WTC11 (cell line): ENCODE data around the gene ACVR1B. TPM values are rescaled to one million over a fixed set of nuclear protein-coding genes. Genes with fewer than 3 reads are reported as not detected.

Experiments
- ATAC-seq: fragments of 200-7000 bp; cut with Tn5 transposase; 2 replicates; pipeline ENCODE4 v1.10.0; 2021; ENCODE audit warnings: mild to moderate bottlenecking, moderate library complexity
- CTCF ChIA-PET: fragments of 300-600 bp; sonication (Branson Sonifier 250); formaldehyde crosslinking; loops from one replicate; lab custom pipeline; 2021; ENCODE audit warnings: antibody characterized with exemption; lab: Charles Lee
- POLR2A ChIA-PET: fragments of 350-600 bp; sonication (Branson Sonifier 250); formaldehyde crosslinking; loops from one replicate; lab custom pipeline; 2021; ENCODE audit warnings: antibody characterized with exemption; lab: Charles Lee
- DNase-seq: peaks from one replicate; pipeline ENCODE4 v3.0.0; 2021; ENCODE audit warnings: low spot score
- H3K27ac Mint-ChIP-seq: 2 replicates; pipeline ENCODE4 v1.8.0; 2021; ENCODE audit warnings: mixed read lengths
- H3K27me3 Mint-ChIP-seq: 2 replicates; pipeline ENCODE4 v1.8.0; 2021; ENCODE audit warnings: low read depth, mild to moderate bottlenecking, moderate library complexity, mixed read lengths
- H3K36me3 Mint-ChIP-seq: 2 replicates; pipeline ENCODE4 v1.8.0; 2021; ENCODE audit warnings: mixed read lengths
- H3K4me1 Mint-ChIP-seq: 2 replicates; pipeline ENCODE4 v1.8.0; 2022; ENCODE audit warnings: mixed read lengths
- H3K4me3 Mint-ChIP-seq: 2 replicates; pipeline ENCODE4 v1.8.0; 2021; ENCODE audit warnings: mild to moderate bottlenecking, moderate library complexity, mixed read lengths
- H3K9me3 Mint-ChIP-seq: 2 replicates; pipeline ENCODE4 v1.8.0; 2021; ENCODE audit warnings: mixed read lengths
- ATF1 ChIP-seq: sonication (generic); formaldehyde crosslinking; IDR thresholded peaks from 2 replicates; pipeline ENCODE4 v1.8.1; 2023; ENCODE audit warnings: mild to moderate bottlenecking, moderate library complexity, missing genetic modification reagents
- CREB1 ChIP-seq: sonication (generic); formaldehyde crosslinking; IDR thresholded peaks from 2 replicates; pipeline ENCODE4 v1.8.0; 2023; ENCODE audit warnings: mild to moderate bottlenecking, missing genetic modification reagents
- ELF4 ChIP-seq: sonication (generic); formaldehyde crosslinking; IDR thresholded peaks from 2 replicates; pipeline ENCODE4 v1.8.1; 2022; ENCODE audit warnings: low read depth, mild to moderate bottlenecking, moderate library complexity, missing genetic modification reagents
- ESRRA ChIP-seq: sonication (generic); formaldehyde crosslinking; IDR thresholded peaks from 2 replicates; pipeline ENCODE4 v1.8.1; 2022; ENCODE audit warnings: mild to moderate bottlenecking, missing genetic modification reagents, borderline replicate concordance
- ETV6 ChIP-seq: sonication (generic); formaldehyde crosslinking; IDR thresholded peaks from 2 replicates; pipeline ENCODE4 v1.8.1; 2022; ENCODE audit warnings: mild to moderate bottlenecking, missing genetic modification reagents
- FOXK1 ChIP-seq: sonication (generic); formaldehyde crosslinking; IDR thresholded peaks from 2 replicates; pipeline ENCODE4 v1.8.0; 2022; ENCODE audit warnings: mild to moderate bottlenecking, moderate library complexity, missing genetic modification reagents
- FOXP1 ChIP-seq: sonication (generic); formaldehyde crosslinking; IDR thresholded peaks from 2 replicates; pipeline ENCODE4 v1.8.0; 2022; ENCODE audit warnings: missing genetic modification reagents, mild to moderate bottlenecking, moderate library complexity, borderline replicate concordance
- JAZF1 ChIP-seq: fragments of 250-450 bp; sonication (Bioruptor Pico); IDR thresholded peaks from 2 replicates; pipeline ENCODE4 v1.9.0; 2021; ENCODE audit warnings: moderate library complexity, mild to moderate bottlenecking, inconsistent platforms
- MXD4 ChIP-seq: fragments of 250-450 bp; sonication (Bioruptor Pico); IDR thresholded peaks from 2 replicates; pipeline ENCODE4 v1.8.0; 2021; ENCODE audit warnings: mild to moderate bottlenecking, moderate library complexity, borderline replicate concordance
- NR3C1 ChIP-seq: sonication (generic); formaldehyde crosslinking; conservative IDR thresholded peaks from 2 replicates; pipeline ENCODE4 v1.8.1; 2023; ENCODE audit warnings: low read depth, mild to moderate bottlenecking, missing genetic modification reagents
- SOX15 ChIP-seq: fragments of 250-450 bp; sonication (Bioruptor Pico); IDR thresholded peaks from 2 replicates; pipeline ENCODE4 v1.9.0; 2021; ENCODE audit warnings: mild to moderate bottlenecking
- ZBTB21 ChIP-seq: sonication (generic); formaldehyde crosslinking; IDR thresholded peaks from 2 replicates; pipeline ENCODE4 v1.8.1; 2023; ENCODE audit warnings: mild to moderate bottlenecking, missing genetic modification reagents, borderline replicate concordance
- ZNF138 ChIP-seq: sonication (generic); formaldehyde crosslinking; conservative IDR thresholded peaks from 2 replicates; pipeline ENCODE4 v1.8.1; 2022; ENCODE audit warnings: mild to moderate bottlenecking, moderate library complexity, missing genetic modification reagents
- ZNF671 ChIP-seq: fragments of 250-450 bp; sonication (Bioruptor Pico); IDR thresholded peaks from 2 replicates; pipeline ENCODE4 v1.8.0; 2021; ENCODE audit warnings: mild to moderate bottlenecking
- total RNA-seq: library from RNA; stranded (reverse); gene quantifications from 3 replicates; pipeline ENCODE4 v1.2.3, GENCODE V29; 2021
- TF ChIP-seq, protein P1 (sequence below): fragments of 250-450 bp; sonication (Bioruptor Pico); IDR thresholded peaks from 2 replicates; pipeline ENCODE4 v1.8.0; 2021; ENCODE audit warnings: mild to moderate bottlenecking
- TF ChIP-seq, protein P2 (sequence below): sonication (generic); formaldehyde crosslinking; conservative IDR thresholded peaks from 2 replicates; pipeline ENCODE4 v1.8.1; 2023; ENCODE audit warnings: mild to moderate bottlenecking, low read depth, missing genetic modification reagents, moderate library complexity
- TF ChIP-seq, protein P3 (sequence below): fragments of 250-450 bp; sonication (Bioruptor Pico); conservative IDR thresholded peaks from 2 replicates; pipeline ENCODE4 v1.9.0; 2021; ENCODE audit warnings: mild to moderate bottlenecking
- TF ChIP-seq, protein P4 (sequence below): sonication (generic); formaldehyde crosslinking; IDR thresholded peaks from 2 replicates; pipeline ENCODE4 v1.8.1; 2022; ENCODE audit warnings: missing genetic modification reagents, borderline replicate concordance
- TF ChIP-seq, protein P5 (sequence below): sonication (generic); formaldehyde crosslinking; IDR thresholded peaks from 2 replicates; pipeline ENCODE4 v1.8.0; 2023; ENCODE audit warnings: missing genetic modification reagents, mild to moderate bottlenecking, borderline replicate concordance

The ACVR1B gene
- total RNA-seq, 1 experiment from 2014 or later, result 24.1 TPM

DNA sequence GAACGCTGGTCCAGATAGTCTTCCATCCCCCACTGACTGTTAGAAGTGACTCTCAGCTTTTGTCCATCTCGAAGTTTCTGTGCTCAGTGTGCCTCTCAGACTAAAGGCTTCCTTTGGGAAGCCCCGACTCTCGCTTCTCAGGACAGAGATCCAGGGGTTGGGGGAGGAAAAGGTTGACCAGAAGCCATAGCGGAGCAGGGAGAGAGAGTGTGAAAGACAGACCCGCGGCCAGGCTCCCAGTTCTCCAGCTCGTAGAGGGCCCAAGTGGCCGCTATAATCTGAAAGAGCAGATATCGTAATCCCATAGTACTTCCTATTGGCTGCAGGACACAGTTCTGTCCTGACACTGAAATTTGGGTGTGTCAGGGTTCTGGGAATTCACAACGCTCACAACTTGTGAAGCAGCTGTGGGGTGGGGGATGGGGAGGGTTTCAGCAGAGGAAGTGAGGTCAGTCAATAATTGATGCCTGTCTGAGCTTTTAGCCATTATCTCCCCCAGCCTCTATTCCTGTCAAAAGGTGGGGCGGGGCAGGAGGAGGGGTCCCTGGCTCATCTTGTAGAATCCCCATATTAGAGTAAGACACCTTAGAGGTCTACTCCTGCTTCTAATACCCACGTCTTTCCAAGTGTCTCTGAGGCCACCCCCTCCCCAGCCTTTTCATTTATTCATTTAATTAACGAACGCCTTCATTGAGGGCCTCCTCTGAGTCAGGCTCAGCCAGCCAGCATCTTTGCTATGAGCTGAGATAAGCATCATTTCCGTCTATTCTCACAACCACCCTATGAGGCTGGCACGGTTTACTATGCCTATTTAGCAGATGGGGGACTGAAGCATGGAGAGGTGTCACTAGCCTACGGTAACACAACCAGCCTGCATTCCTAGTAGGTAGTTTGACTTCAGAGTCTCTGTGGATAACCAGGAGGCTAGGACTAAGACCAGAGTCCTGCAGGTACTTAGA, 45.7 kb upstream of the ACVR1B start:
- Mint-ChIP-seq H3K27ac (no peak overlapping the region), H3K9me3 (no peaks in the 10 kb centered on the region), H3K36me3 (no peaks in the 10 kb centered on the region), H3K27me3 (peaks cover 53% of the 10 kb centered on the region), H3K4me1 (peaks cover 10% of the 10 kb centered on the region), H3K4me3 (peak overlapping the region; percentile 66)
- TF ChIP-seq SOX15 (CRISPR knock-in tag), result no peak
- no peak for TF ChIP-seq ZBTB21 (CRISPR knock-in tag)
- TF ChIP-seq CREB1, result no peak
- no peak for TF ChIP-seq ATF1 (CRISPR knock-in tag)
- TF ChIP-seq, protein P1, sequence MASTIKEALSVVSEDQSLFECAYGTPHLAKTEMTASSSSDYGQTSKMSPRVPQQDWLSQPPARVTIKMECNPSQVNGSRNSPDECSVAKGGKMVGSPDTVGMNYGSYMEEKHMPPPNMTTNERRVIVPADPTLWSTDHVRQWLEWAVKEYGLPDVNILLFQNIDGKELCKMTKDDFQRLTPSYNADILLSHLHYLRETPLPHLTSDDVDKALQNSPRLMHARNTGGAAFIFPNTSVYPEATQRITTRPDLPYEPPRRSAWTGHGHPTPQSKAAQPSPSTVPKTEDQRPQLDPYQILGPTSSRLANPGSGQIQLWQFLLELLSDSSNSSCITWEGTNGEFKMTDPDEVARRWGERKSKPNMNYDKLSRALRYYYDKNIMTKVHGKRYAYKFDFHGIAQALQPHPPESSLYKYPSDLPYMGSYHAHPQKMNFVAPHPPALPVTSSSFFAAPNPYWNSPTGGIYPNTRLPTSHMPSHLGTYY (CRISPR knock-in tag), result no peak
- TF ChIP-seq, protein P2, sequence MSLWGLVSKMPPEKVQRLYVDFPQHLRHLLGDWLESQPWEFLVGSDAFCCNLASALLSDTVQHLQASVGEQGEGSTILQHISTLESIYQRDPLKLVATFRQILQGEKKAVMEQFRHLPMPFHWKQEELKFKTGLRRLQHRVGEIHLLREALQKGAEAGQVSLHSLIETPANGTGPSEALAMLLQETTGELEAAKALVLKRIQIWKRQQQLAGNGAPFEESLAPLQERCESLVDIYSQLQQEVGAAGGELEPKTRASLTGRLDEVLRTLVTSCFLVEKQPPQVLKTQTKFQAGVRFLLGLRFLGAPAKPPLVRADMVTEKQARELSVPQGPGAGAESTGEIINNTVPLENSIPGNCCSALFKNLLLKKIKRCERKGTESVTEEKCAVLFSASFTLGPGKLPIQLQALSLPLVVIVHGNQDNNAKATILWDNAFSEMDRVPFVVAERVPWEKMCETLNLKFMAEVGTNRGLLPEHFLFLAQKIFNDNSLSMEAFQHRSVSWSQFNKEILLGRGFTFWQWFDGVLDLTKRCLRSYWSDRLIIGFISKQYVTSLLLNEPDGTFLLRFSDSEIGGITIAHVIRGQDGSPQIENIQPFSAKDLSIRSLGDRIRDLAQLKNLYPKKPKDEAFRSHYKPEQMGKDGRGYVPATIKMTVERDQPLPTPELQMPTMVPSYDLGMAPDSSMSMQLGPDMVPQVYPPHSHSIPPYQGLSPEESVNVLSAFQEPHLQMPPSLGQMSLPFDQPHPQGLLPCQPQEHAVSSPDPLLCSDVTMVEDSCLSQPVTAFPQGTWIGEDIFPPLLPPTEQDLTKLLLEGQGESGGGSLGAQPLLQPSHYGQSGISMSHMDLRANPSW (CRISPR knock-in tag), result no peak
- no peak for TF ChIP-seq MXD4 (CRISPR knock-in tag)
- TF ChIP-seq, protein P3, sequence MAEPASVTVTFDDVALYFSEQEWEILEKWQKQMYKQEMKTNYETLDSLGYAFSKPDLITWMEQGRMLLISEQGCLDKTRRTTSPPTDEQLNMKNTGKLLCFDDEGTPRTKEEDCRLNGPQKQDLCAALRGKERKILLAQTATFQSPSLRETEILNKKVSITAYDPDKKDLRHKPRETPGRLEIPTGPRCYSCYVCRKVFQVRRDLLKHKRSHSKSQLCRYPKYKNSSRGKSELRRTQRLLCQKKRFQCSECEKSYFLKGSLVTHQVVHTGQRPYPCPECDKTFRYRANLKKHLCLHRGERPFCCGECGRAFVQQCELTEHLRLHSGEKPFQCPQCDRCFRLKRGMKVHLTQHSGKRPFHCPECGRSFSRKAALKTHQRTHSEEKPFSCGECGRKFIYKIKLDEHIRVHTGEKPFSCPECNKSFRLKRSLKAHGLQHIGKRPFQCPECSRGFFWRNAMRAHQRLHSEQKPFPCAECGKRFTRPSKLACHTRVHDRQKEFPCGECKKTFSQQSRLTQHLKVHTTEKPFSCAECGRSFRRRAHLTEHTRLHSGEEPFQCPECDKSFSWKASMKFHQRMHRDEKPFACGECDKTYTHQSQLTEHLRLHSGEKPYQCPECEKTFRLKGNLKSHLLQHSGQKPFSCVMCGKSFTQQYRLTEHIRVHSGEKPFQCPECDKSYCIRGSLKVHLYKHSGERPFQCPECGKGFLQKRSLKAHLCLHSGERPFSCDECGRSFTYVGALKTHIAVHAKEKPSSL (CRISPR knock-in tag), result no peak
- no peak for TF ChIP-seq ZNF671 (CRISPR knock-in tag)
- no peak for TF ChIP-seq JAZF1 (CRISPR knock-in tag)
- no peak for TF ChIP-seq ETV6 (CRISPR knock-in tag)
- POLR2A ChIA-PET, result no interaction called here
- CTCF ChIA-PET, result interaction anchor here (0.6 to 3.9 kb wide), 7 partner anchors 12 to 177 kb away, joined by 3 to 38 read pairs (median 5); no protein-coding TSS in a partner anchor
- ATAC-seq (no peak), DNase-seq (no peak)

DNA sequence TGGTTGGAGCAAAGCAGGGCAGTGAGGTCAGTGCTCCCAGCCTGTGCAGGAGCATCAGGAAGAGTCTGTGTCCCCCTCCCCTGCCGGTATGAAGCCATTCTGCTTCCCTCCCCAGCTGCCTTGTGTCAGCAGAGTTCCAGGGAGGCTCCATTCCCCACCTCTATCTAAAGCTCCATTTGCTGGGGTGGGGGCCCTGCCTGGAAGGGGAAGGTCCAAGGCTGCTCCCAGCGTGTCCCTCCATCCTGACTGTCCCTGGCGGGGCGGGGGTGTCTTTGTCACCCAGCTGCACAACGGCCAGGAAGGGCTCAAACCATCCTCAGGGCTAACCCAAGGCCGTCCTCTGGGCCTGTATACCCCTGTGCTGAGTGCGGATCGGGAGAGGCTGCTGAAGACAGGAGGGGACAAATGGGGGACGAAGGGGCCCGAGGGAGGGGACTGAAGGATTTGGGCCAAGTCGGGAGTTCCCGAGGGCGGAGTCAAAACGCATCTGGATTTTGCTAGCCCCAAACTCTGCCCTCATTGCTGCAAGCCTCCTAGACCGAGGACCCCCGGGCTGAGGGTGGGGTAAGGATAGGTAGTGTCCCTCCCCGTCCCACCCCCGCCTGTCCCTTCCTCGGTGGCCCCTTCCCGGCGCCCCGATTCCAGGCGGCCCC, 44.9 kb upstream of the ACVR1B start:
- CTCF ChIA-PET, result interaction anchor here (1.0 to 3.9 kb wide), 8 partner anchors 12 to 176 kb away, joined by 3 to 38 read pairs (median 7); no protein-coding TSS in a partner anchor
- peaks cover 53% of the 10 kb centered on the region for H3K27me3 Mint-ChIP-seq
- H3K27ac Mint-ChIP-seq, result no peak overlapping the region
- peak overlapping the region; percentile 66 for H3K4me3 Mint-ChIP-seq
- POLR2A ChIA-PET, result no interaction called here
- H3K36me3 Mint-ChIP-seq, result no peaks in the 10 kb centered on the region
- peaks cover 10% of the 10 kb centered on the region for H3K4me1 Mint-ChIP-seq
- ATAC-seq (peak; percentile 15; the same call in 1 of the 2 replicates), DNase-seq (no peak)
- no peaks in the 10 kb centered on the region for H3K9me3 Mint-ChIP-seq
- no peak for TF ChIP-seq ZNF138 (CRISPR knock-in tag)
- no peak for TF ChIP-seq ESRRA (CRISPR knock-in tag)
- TF ChIP-seq, protein P4, sequence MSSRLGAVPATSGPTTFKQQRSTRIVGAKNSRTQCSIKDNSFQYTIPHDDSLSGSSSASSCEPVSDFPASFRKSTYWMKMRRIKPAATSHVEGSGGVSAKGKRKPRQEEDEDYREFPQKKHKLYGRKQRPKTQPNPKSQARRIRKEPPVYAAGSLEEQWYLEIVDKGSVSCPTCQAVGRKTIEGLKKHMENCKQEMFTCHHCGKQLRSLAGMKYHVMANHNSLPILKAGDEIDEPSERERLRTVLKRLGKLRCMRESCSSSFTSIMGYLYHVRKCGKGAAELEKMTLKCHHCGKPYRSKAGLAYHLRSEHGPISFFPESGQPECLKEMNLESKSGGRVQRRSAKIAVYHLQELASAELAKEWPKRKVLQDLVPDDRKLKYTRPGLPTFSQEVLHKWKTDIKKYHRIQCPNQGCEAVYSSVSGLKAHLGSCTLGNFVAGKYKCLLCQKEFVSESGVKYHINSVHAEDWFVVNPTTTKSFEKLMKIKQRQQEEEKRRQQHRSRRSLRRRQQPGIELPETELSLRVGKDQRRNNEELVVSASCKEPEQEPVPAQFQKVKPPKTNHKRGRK (CRISPR knock-in tag), result no peak
- TF ChIP-seq ZBTB21 (CRISPR knock-in tag), result no peak
- no peak for TF ChIP-seq FOXK1
- TF ChIP-seq FOXP1, result no peak
- TF ChIP-seq NR3C1 (CRISPR knock-in tag), result no peak
- TF ChIP-seq, protein P5, sequence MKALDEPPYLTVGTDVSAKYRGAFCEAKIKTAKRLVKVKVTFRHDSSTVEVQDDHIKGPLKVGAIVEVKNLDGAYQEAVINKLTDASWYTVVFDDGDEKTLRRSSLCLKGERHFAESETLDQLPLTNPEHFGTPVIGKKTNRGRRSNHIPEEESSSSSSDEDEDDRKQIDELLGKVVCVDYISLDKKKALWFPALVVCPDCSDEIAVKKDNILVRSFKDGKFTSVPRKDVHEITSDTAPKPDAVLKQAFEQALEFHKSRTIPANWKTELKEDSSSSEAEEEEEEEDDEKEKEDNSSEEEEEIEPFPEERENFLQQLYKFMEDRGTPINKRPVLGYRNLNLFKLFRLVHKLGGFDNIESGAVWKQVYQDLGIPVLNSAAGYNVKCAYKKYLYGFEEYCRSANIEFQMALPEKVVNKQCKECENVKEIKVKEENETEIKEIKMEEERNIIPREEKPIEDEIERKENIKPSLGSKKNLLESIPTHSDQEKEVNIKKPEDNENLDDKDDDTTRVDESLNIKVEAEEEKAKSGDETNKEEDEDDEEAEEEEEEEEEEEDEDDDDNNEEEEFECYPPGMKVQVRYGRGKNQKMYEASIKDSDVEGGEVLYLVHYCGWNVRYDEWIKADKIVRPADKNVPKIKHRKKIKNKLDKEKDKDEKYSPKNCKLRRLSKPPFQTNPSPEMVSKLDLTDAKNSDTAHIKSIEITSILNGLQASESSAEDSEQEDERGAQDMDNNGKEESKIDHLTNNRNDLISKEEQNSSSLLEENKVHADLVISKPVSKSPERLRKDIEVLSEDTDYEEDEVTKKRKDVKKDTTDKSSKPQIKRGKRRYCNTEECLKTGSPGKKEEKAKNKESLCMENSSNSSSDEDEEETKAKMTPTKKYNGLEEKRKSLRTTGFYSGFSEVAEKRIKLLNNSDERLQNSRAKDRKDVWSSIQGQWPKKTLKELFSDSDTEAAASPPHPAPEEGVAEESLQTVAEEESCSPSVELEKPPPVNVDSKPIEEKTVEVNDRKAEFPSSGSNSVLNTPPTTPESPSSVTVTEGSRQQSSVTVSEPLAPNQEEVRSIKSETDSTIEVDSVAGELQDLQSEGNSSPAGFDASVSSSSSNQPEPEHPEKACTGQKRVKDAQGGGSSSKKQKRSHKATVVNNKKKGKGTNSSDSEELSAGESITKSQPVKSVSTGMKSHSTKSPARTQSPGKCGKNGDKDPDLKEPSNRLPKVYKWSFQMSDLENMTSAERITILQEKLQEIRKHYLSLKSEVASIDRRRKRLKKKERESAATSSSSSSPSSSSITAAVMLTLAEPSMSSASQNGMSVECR (CRISPR knock-in tag), result no peak
- no peak for TF ChIP-seq ELF4 (CRISPR knock-in tag)
- no peak for TF ChIP-seq JAZF1 (CRISPR knock-in tag)
